NT2/D1 (cell line): ENCODE measurements around the gene TMEM260.

Experiments used
- SUZ12 ChIP-seq: IDR thresholded peaks from 2 replicates; pipeline ENCODE4 v1.6.1; 2011; ENCODE audit not compliant: insufficient read length, insufficient read depth; ENCODE audit errors: extremely low read depth
- YY1 ChIP-seq: IDR thresholded peaks from 2 replicates; pipeline ENCODE4 v1.6.1; 2011; ENCODE audit not compliant: insufficient read length, insufficient read depth
- ZNF274 ChIP-seq: IDR thresholded peaks from 2 replicates; pipeline ENCODE4 v1.6.1; 2011; ENCODE audit warnings: mild to moderate bottlenecking, low read depth, low read length

- TF ChIP-seq ZNF274 (no peak), YY1 (no peak), SUZ12 (no peak)
These were observed 106.8 kb downstream of the TMEM260 start for GRCh38 chr14:56686416-56686815.
